ENCODE results near the gene TRIM65.

The TRIM65 gene

GRCh38 chr17:75910699-75911098, 13.9 kb upstream of the TRIM65 start:
- H3K4me3 ChIP-seq (ENCODE audit: control insufficient read depth, low read depth, low read length) = no peak overlapping the region
- no peak for DNase-seq (ENCODE audit: low read depth)
- TF ChIP-seq CTCF (conservative IDR thresholded peaks at IDR 0.05; ENCODE audit: control insufficient read depth, insufficient read depth, low read depth, low read length) = no peak

- peak; percentile 51 for DNase-seq (ENCODE audit: low read depth)
- H3K4me3 ChIP-seq (ENCODE audit: control insufficient read depth, low read depth, low read length) = no peak overlapping the region
- TF ChIP-seq CTCF (conservative IDR thresholded peaks at IDR 0.05; ENCODE audit: control insufficient read depth, insufficient read depth, low read depth, low read length) = no peak
Measured at GRCh38 chr17:75909812-75910274, 13.1 kb upstream of the TRIM65 start.

GRCh38 chr17:75909051-75909811, 12.5 kb upstream of the TRIM65 start:
- H3K4me3 ChIP-seq (ENCODE audit: control insufficient read depth, low read depth, low read length) = no peak overlapping the region
- no peak for DNase-seq (ENCODE audit: low read depth)
- TF ChIP-seq CTCF (conservative IDR thresholded peaks at IDR 0.05; ENCODE audit: control insufficient read depth, insufficient read depth, low read depth, low read length) = no peak

- H3K4me3 ChIP-seq (ENCODE audit: control insufficient read depth, low read depth, low read length) = no peak overlapping the region
- no peak for DNase-seq (ENCODE audit: low read depth)
- TF ChIP-seq CTCF (conservative IDR thresholded peaks at IDR 0.05; ENCODE audit: control insufficient read depth, insufficient read depth, low read depth, low read length) = no peak
Measured at GRCh38 chr17:75908201-75908600, 11.4 kb upstream of the TRIM65 start.

- no peak for DNase-seq (ENCODE audit: low read depth)
- no peak overlapping the region for H3K4me3 ChIP-seq (ENCODE audit: control insufficient read depth, low read depth, low read length)
- no peak for TF ChIP-seq CTCF (conservative IDR thresholded peaks at IDR 0.05; ENCODE audit: control insufficient read depth, insufficient read depth, low read depth, low read length)
Measured at GRCh38 chr17:75906143-75906884, 9.6 kb upstream of the TRIM65 start.

GRCh38 chr17:75904749-75905521, 8.2 kb upstream of the TRIM65 start, which contains the start of gene MRPL38:
Gene MRPL38, minus strand, starts transcription at chr17:75904884. Its CDS starts 9 bp downstream, at chr17:75904875.
- DNase-seq (ENCODE audit: low read depth) = peak; percentile 89
- H3K4me3 ChIP-seq (ENCODE audit: control insufficient read depth, low read depth, low read length) = peak within 1 kb of the TSS; percentile 72
- TF ChIP-seq CTCF (conservative IDR thresholded peaks at IDR 0.05; ENCODE audit: control insufficient read depth, insufficient read depth, low read depth, low read length) = peak; percentile 60
